Gastrocnemius medialis (tissue), 4 donors: Measurements from ENCODE around the gene FCAR.
"Not testable (repeated sequence)": the region's sequence is repeated elsewhere in the genome, so short reads cannot be mapped to it uniquely, and the experiment has no call there.

Source experiments
- POLR2A ChIP-seq, 2 donors: fragments of 450-650 bp; IDR thresholded peaks; one replicate each; pipeline ENCODE4 v1.6.1; 2017; ENCODE audit warnings: antibody characterized with exemption in 2 of 2, mild to moderate bottlenecking in 2 of 2, moderate library complexity in 2 of 2
- TF ChIP-seq, protein P1 (sequence below), 5 experiments: fragments of 450-650 bp in 3 of 5; fragments of 200-600 bp in 2 of 5; sonication (generic) in 2 of 5; IDR thresholded peaks in 4 of 5; conservative IDR thresholded peaks in 1 of 5; 1 replicate in 4 of 5; 2 replicates in 1 of 5; pipeline ENCODE4 v1.5.1; 2016 to 2019; ENCODE audit warnings: antibody characterized with exemption in 5 of 5, mild to moderate bottlenecking in 3 of 5, moderate library complexity in 3 of 5

DNA sequence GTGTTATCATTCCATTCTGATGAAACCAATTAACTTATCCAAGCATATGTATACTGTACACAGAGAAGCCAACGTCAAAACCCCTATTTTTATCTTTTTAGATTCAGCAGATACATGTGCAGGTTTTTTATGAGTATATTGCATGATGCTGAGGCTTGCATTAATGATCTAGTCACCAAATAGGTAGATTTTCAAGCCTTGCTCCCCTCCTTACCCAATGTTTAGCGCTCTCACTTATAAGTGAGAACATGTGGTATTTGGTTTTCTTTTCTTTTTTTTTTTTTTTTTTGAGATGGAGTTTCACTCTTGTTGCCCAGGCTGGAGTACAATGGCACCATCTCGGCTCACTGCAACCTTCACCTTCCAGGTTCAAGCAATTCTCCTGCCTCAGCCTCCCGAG is 30.2 kb downstream of the FCAR start:
- TF ChIP-seq, protein P1, sequence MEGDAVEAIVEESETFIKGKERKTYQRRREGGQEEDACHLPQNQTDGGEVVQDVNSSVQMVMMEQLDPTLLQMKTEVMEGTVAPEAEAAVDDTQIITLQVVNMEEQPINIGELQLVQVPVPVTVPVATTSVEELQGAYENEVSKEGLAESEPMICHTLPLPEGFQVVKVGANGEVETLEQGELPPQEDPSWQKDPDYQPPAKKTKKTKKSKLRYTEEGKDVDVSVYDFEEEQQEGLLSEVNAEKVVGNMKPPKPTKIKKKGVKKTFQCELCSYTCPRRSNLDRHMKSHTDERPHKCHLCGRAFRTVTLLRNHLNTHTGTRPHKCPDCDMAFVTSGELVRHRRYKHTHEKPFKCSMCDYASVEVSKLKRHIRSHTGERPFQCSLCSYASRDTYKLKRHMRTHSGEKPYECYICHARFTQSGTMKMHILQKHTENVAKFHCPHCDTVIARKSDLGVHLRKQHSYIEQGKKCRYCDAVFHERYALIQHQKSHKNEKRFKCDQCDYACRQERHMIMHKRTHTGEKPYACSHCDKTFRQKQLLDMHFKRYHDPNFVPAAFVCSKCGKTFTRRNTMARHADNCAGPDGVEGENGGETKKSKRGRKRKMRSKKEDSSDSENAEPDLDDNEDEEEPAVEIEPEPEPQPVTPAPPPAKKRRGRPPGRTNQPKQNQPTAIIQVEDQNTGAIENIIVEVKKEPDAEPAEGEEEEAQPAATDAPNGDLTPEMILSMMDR (IDR thresholded peaks at IDR 0.05 in 4 of 5, conservative IDR thresholded peaks at IDR 0.05 in 1 of 5) = not testable (repeated sequence)
- TF ChIP-seq POLR2A (IDR thresholded peaks at IDR 0.05) = not testable (repeated sequence)
